ENCODE measurements around the gene PGM5. TPM values are rescaled to one million over a fixed set of nuclear protein-coding genes. Genes with fewer than 3 reads are reported as not detected.

Gene PGM5
- total RNA-seq, 1 experiment from 2014 or later = 75.5 TPM

DNA sequence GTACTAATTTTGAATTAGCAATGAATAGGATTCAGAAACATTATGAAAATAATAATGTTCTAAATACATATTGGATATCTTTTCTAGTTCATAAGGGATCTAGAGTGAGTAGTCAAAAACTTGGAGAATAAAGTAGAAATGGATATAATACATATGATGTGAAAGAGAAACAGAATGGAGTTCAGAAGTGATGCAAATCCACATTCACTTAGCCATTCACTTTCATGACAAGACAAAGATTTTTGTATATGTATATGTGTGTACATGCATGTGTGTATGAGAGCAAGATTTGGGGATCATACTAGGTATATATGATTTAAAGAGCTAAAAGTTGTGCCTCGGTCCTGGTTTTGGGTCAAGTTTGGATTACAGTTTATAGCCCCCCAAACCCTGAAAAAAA lies 150.1 kb downstream of the PGM5 start:
- no peak for ATAC-seq
- H3F3A ChIP-seq (ENCODE audit: low read length, unreplicated experiment) = no peaks in the 10 kb centered on the region
- H3K36me3 ChIP-seq (ENCODE audit: low read depth, low read length) = peaks cover 8% of the 10 kb centered on the region
- no peak overlapping the region for H3K27ac ChIP-seq (ENCODE audit: low read length)
- H3K4me2 ChIP-seq (ENCODE audit: low read length) = no peak overlapping the region
- TF ChIP-seq EZH2 (IDR thresholded peaks at IDR 0.05; ENCODE audit: low read length, unreplicated experiment) (no peak), EZH2phosphoT487 (IDR thresholded peaks at IDR 0.05; ENCODE audit: borderline replicate concordance, low read length) (no peak)
- TF ChIP-seq, protein P1, sequence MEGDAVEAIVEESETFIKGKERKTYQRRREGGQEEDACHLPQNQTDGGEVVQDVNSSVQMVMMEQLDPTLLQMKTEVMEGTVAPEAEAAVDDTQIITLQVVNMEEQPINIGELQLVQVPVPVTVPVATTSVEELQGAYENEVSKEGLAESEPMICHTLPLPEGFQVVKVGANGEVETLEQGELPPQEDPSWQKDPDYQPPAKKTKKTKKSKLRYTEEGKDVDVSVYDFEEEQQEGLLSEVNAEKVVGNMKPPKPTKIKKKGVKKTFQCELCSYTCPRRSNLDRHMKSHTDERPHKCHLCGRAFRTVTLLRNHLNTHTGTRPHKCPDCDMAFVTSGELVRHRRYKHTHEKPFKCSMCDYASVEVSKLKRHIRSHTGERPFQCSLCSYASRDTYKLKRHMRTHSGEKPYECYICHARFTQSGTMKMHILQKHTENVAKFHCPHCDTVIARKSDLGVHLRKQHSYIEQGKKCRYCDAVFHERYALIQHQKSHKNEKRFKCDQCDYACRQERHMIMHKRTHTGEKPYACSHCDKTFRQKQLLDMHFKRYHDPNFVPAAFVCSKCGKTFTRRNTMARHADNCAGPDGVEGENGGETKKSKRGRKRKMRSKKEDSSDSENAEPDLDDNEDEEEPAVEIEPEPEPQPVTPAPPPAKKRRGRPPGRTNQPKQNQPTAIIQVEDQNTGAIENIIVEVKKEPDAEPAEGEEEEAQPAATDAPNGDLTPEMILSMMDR (conservative IDR thresholded peaks at IDR 0.05; ENCODE audit: low read depth, low read length) = no peak
- H3K79me2 ChIP-seq (ENCODE audit: low read length) = no peaks in the 10 kb centered on the region
- H3K27me3 ChIP-seq (ENCODE audit: low read length) = no peaks in the 10 kb centered on the region
- intact Hi-C loops (cut with micrococcal nuclease) = loop anchor here (5.0 to 10.0 kb wide), 2 partner anchors 48 to 164 kb away; no protein-coding TSS in a partner anchor
- no TSS peak for BruUV-seq (replicated peaks)
- no peak overlapping the region for H2AFZ ChIP-seq (ENCODE audit: low read length)
- CTCF ChIA-PET = no interaction called here
- no peak overlapping the region for H3K4me3 ChIP-seq (ENCODE audit: low read length)
- no peak for DNase-seq
- H3K9me3 ChIP-seq (ENCODE audit: low read length) = no peaks in the 10 kb centered on the region
- no peaks in the 10 kb centered on the region for H3K9me2 ChIP-seq (replicated peaks; ENCODE audit: low read length)
- H4K20me1 ChIP-seq (ENCODE audit: low read length) = no peaks in the 10 kb centered on the region
- peaks cover 22% of the 10 kb centered on the region for H3K4me1 ChIP-seq (ENCODE audit: insufficient read depth, low read length)
- POLR2A ChIA-PET (ENCODE audit: unreplicated experiment) = no interaction called here
- no peak overlapping the region for H3K9ac ChIP-seq (ENCODE audit: low read length)

DNA sequence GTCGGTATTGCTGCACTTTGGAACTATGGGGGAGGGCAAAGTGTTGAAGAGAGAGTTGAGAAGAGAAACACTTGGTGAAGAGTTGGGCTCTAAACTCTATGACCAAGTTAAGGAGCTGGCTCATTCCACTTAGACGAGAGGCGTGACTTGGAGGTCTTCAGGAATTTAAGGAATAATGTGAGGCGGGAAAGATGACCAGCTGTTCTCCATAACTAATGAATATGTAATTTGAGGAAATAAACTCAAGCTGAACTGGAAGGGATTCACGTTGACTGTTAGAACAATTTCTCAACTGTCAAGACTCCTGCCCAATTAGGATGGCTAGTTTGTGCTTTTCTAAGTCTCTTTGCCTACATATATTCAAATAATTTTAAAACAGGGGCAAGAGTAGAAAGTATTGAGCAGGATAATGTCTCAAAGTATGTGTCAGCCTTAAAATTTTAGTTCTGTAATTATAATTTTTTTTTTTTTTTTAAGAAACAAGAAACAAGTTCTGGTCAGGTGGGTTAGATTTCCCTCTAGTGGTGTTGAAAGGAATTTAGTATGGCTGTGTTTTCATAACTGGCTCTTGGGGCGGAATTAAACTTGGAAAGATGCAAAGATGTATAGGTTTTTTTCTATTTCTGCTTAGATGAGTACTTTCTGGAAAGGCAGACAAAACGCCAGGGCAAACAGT lies 150.9 kb downstream of the PGM5 start:
- Histone ChIP-seq H2AFZ (ENCODE audit: low read length) (no peak overlapping the region), H3K9me2 (replicated peaks; ENCODE audit: low read length) (no peaks in the 10 kb centered on the region), H3K27ac (ENCODE audit: low read length) (no peak overlapping the region), H3K27me3 (ENCODE audit: low read length) (no peaks in the 10 kb centered on the region), H3K4me3 (ENCODE audit: low read length) (no peak overlapping the region), H3K9me3 (ENCODE audit: low read length) (no peaks in the 10 kb centered on the region), H3K4me1 (ENCODE audit: insufficient read depth, low read length) (peaks cover 15% of the 10 kb centered on the region), H4K20me1 (ENCODE audit: low read length) (no peaks in the 10 kb centered on the region), H3K79me2 (ENCODE audit: low read length) (no peaks in the 10 kb centered on the region), H3K4me2 (ENCODE audit: low read length) (no peak overlapping the region), H3K9ac (ENCODE audit: low read length) (no peak overlapping the region), H3F3A (ENCODE audit: low read length, unreplicated experiment) (no peaks in the 10 kb centered on the region), H3K36me3 (ENCODE audit: low read depth, low read length) (peaks cover 8% of the 10 kb centered on the region)
- ATAC-seq (no peak), DNase-seq (peak; percentile 35)
- intact Hi-C loops (cut with micrococcal nuclease) = loop anchor here (5.0 to 10.0 kb wide), 2 partner anchors 48 to 165 kb away; no protein-coding TSS in a partner anchor
- POLR2A ChIA-PET (ENCODE audit: unreplicated experiment) = no interaction called here
- TF ChIP-seq EZH2phosphoT487 (IDR thresholded peaks at IDR 0.05; ENCODE audit: borderline replicate concordance, low read length) = no peak
- TF ChIP-seq, protein P1 (conservative IDR thresholded peaks at IDR 0.05; ENCODE audit: low read depth, low read length) = peak; percentile 66; the same call in 1 of the 2 replicates
- CTCF ChIA-PET = no interaction called here
- BruUV-seq (replicated peaks) = no TSS peak

DNA sequence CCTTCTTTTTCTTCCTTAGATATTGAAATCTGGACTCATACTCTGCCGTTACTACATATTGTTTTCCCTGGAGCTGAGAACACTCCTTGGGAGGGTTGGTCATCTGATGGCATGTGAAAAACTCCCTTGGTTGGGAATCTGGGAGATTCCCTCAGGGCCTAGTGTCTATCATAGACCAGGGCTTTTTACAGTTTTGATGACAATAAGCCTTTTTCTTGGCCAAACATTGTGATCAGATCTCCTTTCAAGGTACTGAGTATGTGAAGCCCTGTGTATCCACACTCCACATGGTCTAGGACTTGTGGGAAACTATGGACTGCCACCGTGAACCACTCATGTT lies 151.4 kb downstream of the PGM5 start:
- Histone ChIP-seq H3K9me2 (replicated peaks; ENCODE audit: low read length) (no peaks in the 10 kb centered on the region), H3K9me3 (ENCODE audit: low read length) (no peaks in the 10 kb centered on the region), H2AFZ (ENCODE audit: low read length) (no peak overlapping the region), H3K27ac (ENCODE audit: low read length) (no peak overlapping the region), H3K4me2 (ENCODE audit: low read length) (no peak overlapping the region), H3K9ac (ENCODE audit: low read length) (no peak overlapping the region), H4K20me1 (ENCODE audit: low read length) (no peaks in the 10 kb centered on the region), H3K27me3 (ENCODE audit: low read length) (no peaks in the 10 kb centered on the region), H3K4me3 (ENCODE audit: low read length) (no peak overlapping the region), H3K4me1 (ENCODE audit: insufficient read depth, low read length) (peaks cover 11% of the 10 kb centered on the region; the same call in 1 of the 2 replicates), H3F3A (ENCODE audit: low read length, unreplicated experiment) (no peaks in the 10 kb centered on the region), H3K36me3 (ENCODE audit: low read depth, low read length) (peaks cover 8% of the 10 kb centered on the region), H3K79me2 (ENCODE audit: low read length) (no peaks in the 10 kb centered on the region)
- no peak for ATAC-seq
- intact Hi-C loops (cut with micrococcal nuclease) = loop anchor here (5.0 to 10.0 kb wide), 2 partner anchors 47 to 165 kb away; no protein-coding TSS in a partner anchor
- no peak for DNase-seq
- ChIA-PET POLR2A (ENCODE audit: unreplicated experiment) (no interaction called here), CTCF (no interaction called here)
- no TSS peak for BruUV-seq (replicated peaks)
- TF ChIP-seq EZH2 (IDR thresholded peaks at IDR 0.05; ENCODE audit: low read length, unreplicated experiment) (no peak), EZH2phosphoT487 (IDR thresholded peaks at IDR 0.05; ENCODE audit: borderline replicate concordance, low read length) (no peak)
- TF ChIP-seq, protein P1 (conservative IDR thresholded peaks at IDR 0.05; ENCODE audit: low read depth, low read length) = no peak

Data from PC-3 (cell line).